NB4 (cell line): ENCODE results near the gene BOC.

ENCODE experiments used
- CTCF ChIP-seq: IDR thresholded peaks from one replicate; pipeline ENCODE4 v1.5.1; 2012; ENCODE audit warnings: low read depth, low read length
- MAX ChIP-seq: IDR thresholded peaks from 2 replicates; pipeline ENCODE4 v1.6.1; 2011; ENCODE audit warnings: low read depth, low read length
- MYC ChIP-seq: IDR thresholded peaks from 2 replicates; pipeline ENCODE4 v1.6.1; 2011; ENCODE audit warnings: low read depth, low read length
- POLR2A ChIP-seq: IDR thresholded peaks from 2 replicates; pipeline ENCODE4 v1.6.1; 2011; ENCODE audit warnings: mild to moderate bottlenecking; ENCODE audit not compliant: insufficient read length; ENCODE audit errors: extremely low read depth

- TF ChIP-seq POLR2A (no peak), CTCF (no peak), MAX (no peak), MYC (no peak)
Observed at GRCh38 chr3:113216393-113216792, 5.0 kb downstream of the BOC start.
